ENCODE measurements around the gene JAZF1. TPM values are rescaled to one million over a fixed set of nuclear protein-coding genes. Genes with fewer than 3 reads are reported as not detected.

Gene JAZF1
- total RNA-seq, 1 experiment from 2014 or later, result 14.2 TPM

DNA sequence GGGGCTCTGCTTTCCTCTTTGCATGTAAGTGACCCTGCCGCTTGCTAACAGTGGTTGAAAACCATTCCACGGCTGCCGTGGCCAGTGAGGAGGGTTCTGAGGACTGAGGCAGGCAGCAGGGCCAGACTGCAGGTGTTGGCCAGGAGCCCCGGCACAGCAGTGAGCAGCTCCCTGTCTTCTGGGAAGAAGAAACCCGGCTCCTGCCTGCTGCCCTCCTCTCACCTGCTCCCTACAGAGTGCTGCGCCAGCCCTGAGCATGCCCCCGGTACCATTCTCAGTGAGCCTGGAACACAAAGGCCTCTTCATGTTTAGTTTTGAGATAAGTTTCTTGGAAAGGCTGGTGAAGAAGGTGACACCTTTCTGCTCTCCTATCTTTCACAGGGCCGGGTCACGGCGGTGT, 240.7 kb downstream of the JAZF1 start:
- ChIA-PET CTCF (interaction anchor here (0.9 kb wide), 1 partner anchor 167 kb away, joined by 3 read pairs; no protein-coding TSS in a partner anchor), POLR2A (interaction anchor here (0.7 kb wide), 1 partner anchor 12 kb away, joined by 3 read pairs; no protein-coding TSS in a partner anchor)
- H3K27me3 Mint-ChIP-seq (ENCODE audit: insufficient read depth, unreplicated experiment), result no peaks in the 10 kb centered on the region
- intact Hi-C loops (cut with micrococcal nuclease), result no loop called here
- TF ChIP-seq, protein P1, sequence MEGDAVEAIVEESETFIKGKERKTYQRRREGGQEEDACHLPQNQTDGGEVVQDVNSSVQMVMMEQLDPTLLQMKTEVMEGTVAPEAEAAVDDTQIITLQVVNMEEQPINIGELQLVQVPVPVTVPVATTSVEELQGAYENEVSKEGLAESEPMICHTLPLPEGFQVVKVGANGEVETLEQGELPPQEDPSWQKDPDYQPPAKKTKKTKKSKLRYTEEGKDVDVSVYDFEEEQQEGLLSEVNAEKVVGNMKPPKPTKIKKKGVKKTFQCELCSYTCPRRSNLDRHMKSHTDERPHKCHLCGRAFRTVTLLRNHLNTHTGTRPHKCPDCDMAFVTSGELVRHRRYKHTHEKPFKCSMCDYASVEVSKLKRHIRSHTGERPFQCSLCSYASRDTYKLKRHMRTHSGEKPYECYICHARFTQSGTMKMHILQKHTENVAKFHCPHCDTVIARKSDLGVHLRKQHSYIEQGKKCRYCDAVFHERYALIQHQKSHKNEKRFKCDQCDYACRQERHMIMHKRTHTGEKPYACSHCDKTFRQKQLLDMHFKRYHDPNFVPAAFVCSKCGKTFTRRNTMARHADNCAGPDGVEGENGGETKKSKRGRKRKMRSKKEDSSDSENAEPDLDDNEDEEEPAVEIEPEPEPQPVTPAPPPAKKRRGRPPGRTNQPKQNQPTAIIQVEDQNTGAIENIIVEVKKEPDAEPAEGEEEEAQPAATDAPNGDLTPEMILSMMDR (IDR thresholded peaks at IDR 0.05; ENCODE audit: unreplicated experiment), result no peak
- BruUV-seq (replicated peaks), result no TSS peak
- DNase-seq (ENCODE audit: unreplicated experiment), result no peak
- no peaks in the 10 kb centered on the region for H3K4me1 Mint-ChIP-seq (ENCODE audit: insufficient read depth, unreplicated experiment)
- no peaks in the 10 kb centered on the region for H3K9me3 Mint-ChIP-seq (ENCODE audit: unreplicated experiment)
- H3K4me3 Mint-ChIP-seq (ENCODE audit: unreplicated experiment), result no peak overlapping the region
- no peak overlapping the region for H3K27ac Mint-ChIP-seq (ENCODE audit: low read depth, unreplicated experiment)
- H3K36me3 Mint-ChIP-seq (ENCODE audit: insufficient read depth, unreplicated experiment), result no peaks in the 10 kb centered on the region

DNA sequence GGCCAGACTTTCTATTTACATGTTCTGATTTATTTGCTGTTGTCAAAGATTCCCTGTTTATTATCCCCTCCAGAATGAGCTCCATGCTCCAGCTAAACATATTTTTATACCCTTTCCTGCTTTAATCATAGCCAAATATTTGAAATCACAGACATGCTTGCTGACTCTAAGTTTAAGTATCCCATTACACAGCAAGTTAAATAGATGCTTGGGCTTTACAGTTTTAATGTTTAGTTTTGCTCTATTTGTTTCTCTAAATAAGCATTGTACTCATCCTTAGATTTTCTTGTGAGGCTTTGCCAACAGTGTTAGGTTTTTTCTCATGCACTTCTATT, 243.9 kb downstream of the JAZF1 start:
- TF ChIP-seq, protein P1 (IDR thresholded peaks at IDR 0.05; ENCODE audit: unreplicated experiment), result no peak
- ChIA-PET CTCF (interaction anchor here (0.9 kb wide), 1 partner anchor 42 kb away, joined by 4 read pairs; no protein-coding TSS in a partner anchor), POLR2A (interaction anchor here (1.0 kb wide), 1 partner anchor 91 kb away, joined by 3 read pairs; no protein-coding TSS in a partner anchor)
- H3K27me3 Mint-ChIP-seq (ENCODE audit: insufficient read depth, unreplicated experiment), result no peaks in the 10 kb centered on the region
- no peaks in the 10 kb centered on the region for H3K36me3 Mint-ChIP-seq (ENCODE audit: insufficient read depth, unreplicated experiment)
- H3K27ac Mint-ChIP-seq (ENCODE audit: low read depth, unreplicated experiment), result no peak overlapping the region
- H3K4me3 Mint-ChIP-seq (ENCODE audit: unreplicated experiment), result no peak overlapping the region
- no peak for DNase-seq (ENCODE audit: unreplicated experiment)
- no TSS peak for BruUV-seq (replicated peaks)
- intact Hi-C loops (cut with micrococcal nuclease), result no loop called here
- no peaks in the 10 kb centered on the region for H3K9me3 Mint-ChIP-seq (ENCODE audit: unreplicated experiment)
- H3K4me1 Mint-ChIP-seq (ENCODE audit: insufficient read depth, unreplicated experiment), result no peaks in the 10 kb centered on the region

DNA sequence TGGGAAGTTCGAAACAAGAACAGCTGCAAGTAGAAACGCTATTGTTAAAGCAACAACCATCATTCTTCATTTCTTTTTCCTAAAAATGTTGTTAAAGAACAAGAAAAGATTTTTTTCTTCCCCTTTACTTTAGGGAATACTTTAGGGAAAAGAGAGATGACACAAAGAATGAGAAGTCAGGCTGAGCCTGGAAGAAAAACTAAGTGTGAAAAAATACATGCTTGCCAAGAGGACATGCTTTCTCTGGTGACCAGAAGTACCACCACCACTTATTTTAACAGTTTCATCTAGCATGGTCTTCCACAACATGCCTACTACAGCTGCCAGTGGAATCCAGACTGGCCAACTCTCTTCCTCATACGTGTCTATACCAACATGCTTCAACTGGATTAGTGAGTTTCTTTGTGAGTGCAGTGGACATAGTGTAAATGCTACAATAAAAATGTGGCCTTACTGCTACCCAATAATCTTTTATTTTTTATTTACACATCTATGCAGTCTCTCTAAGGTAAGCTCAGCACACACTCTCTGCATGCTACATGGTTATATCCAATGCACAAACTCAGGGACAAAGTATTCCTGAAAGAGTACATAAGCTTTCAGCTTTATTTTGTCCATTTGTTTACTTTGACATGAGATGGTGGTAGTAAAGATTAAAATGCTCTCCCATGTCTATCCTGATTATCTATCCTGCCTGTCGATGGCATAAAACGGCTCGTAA, 244.4 kb downstream of the JAZF1 start:
- no peak for DNase-seq (ENCODE audit: unreplicated experiment)
- H3K36me3 Mint-ChIP-seq (ENCODE audit: insufficient read depth, unreplicated experiment), result no peaks in the 10 kb centered on the region
- no peaks in the 10 kb centered on the region for H3K27me3 Mint-ChIP-seq (ENCODE audit: insufficient read depth, unreplicated experiment)
- H3K27ac Mint-ChIP-seq (ENCODE audit: low read depth, unreplicated experiment), result no peak overlapping the region
- H3K9me3 Mint-ChIP-seq (ENCODE audit: unreplicated experiment), result no peaks in the 10 kb centered on the region
- intact Hi-C loops (cut with micrococcal nuclease), result no loop called here
- TF ChIP-seq, protein P1 (IDR thresholded peaks at IDR 0.05; ENCODE audit: unreplicated experiment), result no peak
- no TSS peak for BruUV-seq (replicated peaks)
- POLR2A ChIA-PET, result interaction anchor here (1.0 kb wide), 1 partner anchor 91 kb away, joined by 3 read pairs; no protein-coding TSS in a partner anchor
- CTCF ChIA-PET, result interaction anchor here (0.6 to 1.2 kb wide), 4 partner anchors 15 to 137 kb away, joined by 3 to 6 read pairs (median 4); no protein-coding TSS in a partner anchor
- H3K4me3 Mint-ChIP-seq (ENCODE audit: unreplicated experiment), result no peak overlapping the region
- no peaks in the 10 kb centered on the region for H3K4me1 Mint-ChIP-seq (ENCODE audit: insufficient read depth, unreplicated experiment)

DNA sequence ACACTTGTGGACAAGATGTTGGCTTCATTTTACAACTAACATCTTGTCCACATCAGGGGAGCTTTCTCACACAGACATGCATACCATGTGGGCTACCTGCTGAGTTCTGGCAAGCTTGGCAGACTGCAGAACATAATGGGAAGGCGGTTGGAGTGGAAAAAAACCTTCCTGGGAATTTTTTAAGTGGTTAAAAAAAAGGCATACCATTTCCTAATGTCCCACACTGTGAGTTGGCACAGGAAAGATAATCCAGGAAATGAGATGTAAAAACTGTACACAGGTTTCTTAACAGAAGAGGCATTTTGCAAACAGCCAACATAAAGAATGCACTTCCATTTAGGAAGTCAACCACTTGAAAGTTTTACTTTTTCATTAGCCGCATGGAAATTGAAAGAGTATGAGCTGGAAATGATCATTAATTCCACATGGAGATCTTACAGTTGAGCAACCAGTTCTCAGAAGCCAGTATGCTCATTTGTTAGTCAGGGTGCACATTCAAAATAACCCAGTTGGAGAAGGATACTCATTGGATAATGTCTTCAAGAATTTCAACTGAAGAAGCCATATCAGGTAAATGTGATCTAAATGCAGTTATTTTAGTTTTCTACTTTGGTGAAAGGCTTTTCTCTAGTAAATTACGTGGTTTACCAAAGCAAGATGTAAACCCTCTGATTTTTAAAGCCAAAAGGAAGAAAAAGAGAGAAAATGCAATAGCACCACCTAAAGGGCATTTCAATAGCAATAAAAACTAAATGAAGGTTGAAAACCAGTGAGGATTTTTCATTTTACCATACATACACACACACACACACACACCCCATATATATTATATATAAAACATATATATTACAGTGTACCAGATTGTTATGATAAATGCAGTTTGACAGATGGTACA, 246.7 kb downstream of the JAZF1 start:
- H3K36me3 Mint-ChIP-seq (ENCODE audit: insufficient read depth, unreplicated experiment), result no peaks in the 10 kb centered on the region
- no peak overlapping the region for H3K4me3 Mint-ChIP-seq (ENCODE audit: unreplicated experiment)
- H3K27ac Mint-ChIP-seq (ENCODE audit: low read depth, unreplicated experiment), result no peak overlapping the region
- no TSS peak for BruUV-seq (replicated peaks)
- H3K9me3 Mint-ChIP-seq (ENCODE audit: unreplicated experiment), result no peaks in the 10 kb centered on the region
- ChIA-PET CTCF (interaction anchor here (0.6 to 1.2 kb wide), 4 partner anchors 13 to 79 kb away, joined by 3 to 5 read pairs (median 4); no protein-coding TSS in a partner anchor), POLR2A (interaction anchor here (0.7 kb wide), 1 partner anchor 19 kb away, joined by 3 read pairs; no protein-coding TSS in a partner anchor)
- peak; percentile 40 for DNase-seq (ENCODE audit: unreplicated experiment)
- H3K27me3 Mint-ChIP-seq (ENCODE audit: insufficient read depth, unreplicated experiment), result no peaks in the 10 kb centered on the region
- TF ChIP-seq, protein P1 (IDR thresholded peaks at IDR 0.05; ENCODE audit: unreplicated experiment), result no peak
- no peaks in the 10 kb centered on the region for H3K4me1 Mint-ChIP-seq (ENCODE audit: insufficient read depth, unreplicated experiment)
- intact Hi-C loops (cut with micrococcal nuclease), result no loop called here

Measured in MCF 10A (cell line).